Trophoblast cell (in vitro differentiated cells and primary cell): Measurements from ENCODE around the gene SMARCD1.

Experiments
- DNase-seq, 2 donors: peaks; one replicate each; pipeline ENCODE4 v3.0.0-alpha.2; 2016
- H2AFZ ChIP-seq: 2 replicates; pipeline ENCODE4 v1.6.1; 2013; ENCODE audit warnings: low read length, moderate library complexity, mild to moderate bottlenecking; ENCODE audit not compliant: insufficient read depth, poor library complexity
- H2AK5ac ChIP-seq: 2 replicates; pipeline ENCODE4 v1.6.1; 2013; ENCODE audit warnings: mild to moderate bottlenecking, low read length
- H2BK120ac ChIP-seq: 2 replicates; pipeline ENCODE4 v1.6.1; 2013; ENCODE audit warnings: low read length, mild to moderate bottlenecking, moderate library complexity; ENCODE audit not compliant: insufficient read depth, poor library complexity
- H2BK12ac ChIP-seq: 2 replicates; pipeline ENCODE4 v1.6.1; 2013; ENCODE audit warnings: mild to moderate bottlenecking, low read length, moderate library complexity
- H2BK5ac ChIP-seq: 2 replicates; pipeline ENCODE4 v1.6.1; 2013; ENCODE audit warnings: low read length, low read depth, moderate library complexity, mild to moderate bottlenecking; ENCODE audit not compliant: poor library complexity
- H3K14ac ChIP-seq: 2 replicates; pipeline ENCODE4 v1.6.1; 2013; ENCODE audit warnings: mild to moderate bottlenecking, low read length
- H3K18ac ChIP-seq: 2 replicates; pipeline ENCODE4 v1.6.1; 2013; ENCODE audit warnings: mild to moderate bottlenecking, low read length
- H3K23ac ChIP-seq: 2 replicates; pipeline ENCODE4 v1.6.1; 2013; ENCODE audit warnings: low read length
- H3K27ac ChIP-seq: 2 replicates; pipeline ENCODE4 v1.5.1; 2013; ENCODE audit warnings: low read depth, mild to moderate bottlenecking, inconsistent platforms, low read length, moderate library complexity
- H3K27me3 ChIP-seq: 2 replicates; pipeline ENCODE4 v1.6.1; 2013; ENCODE audit warnings: inconsistent platforms, mild to moderate bottlenecking, low read length, moderate library complexity; ENCODE audit not compliant: insufficient read depth
- H3K36me3 ChIP-seq, 2 experiments: 1 replicate in 1 of 2; 2 replicates in 1 of 2; pipeline ENCODE4 v1.6.1; 2013; ENCODE audit warnings: low read length in 2 of 2, mild to moderate bottlenecking in 2 of 2, moderate library complexity in 1 of 2; ENCODE audit not compliant: insufficient read depth in 2 of 2, control insufficient read depth in 1 of 2
- H3K4ac ChIP-seq: 2 replicates; pipeline ENCODE4 v1.6.1; 2013; ENCODE audit warnings: low read depth, mild to moderate bottlenecking, low read length, moderate library complexity
- H3K4me1 ChIP-seq, 2 experiments: 1 replicate in 1 of 2; 2 replicates in 1 of 2; pipeline ENCODE4 v1.6.1; 2013; ENCODE audit warnings: low read length in 2 of 2, mild to moderate bottlenecking in 2 of 2, moderate library complexity in 1 of 2; ENCODE audit not compliant: insufficient read depth in 2 of 2, control insufficient read depth in 1 of 2
- H3K4me2 ChIP-seq: 2 replicates; pipeline ENCODE4 v1.6.1; 2013; ENCODE audit warnings: inconsistent platforms, mild to moderate bottlenecking, low read length, moderate library complexity
- H3K4me3 ChIP-seq: 2 replicates; pipeline ENCODE4 v1.5.1; 2013; ENCODE audit warnings: mild to moderate bottlenecking, low read depth, low read length, inconsistent platforms
- H3K79me1 ChIP-seq: one replicate; pipeline ENCODE4 v1.6.1; 2013; ENCODE audit warnings: low read length
- H3K79me2 ChIP-seq: 2 replicates; pipeline ENCODE4 v1.6.1; 2013; ENCODE audit warnings: low read length, mild to moderate bottlenecking; ENCODE audit not compliant: control insufficient read depth, insufficient read depth, poor library complexity
- H3K9ac ChIP-seq: 2 replicates; pipeline ENCODE4 v1.6.1; 2013; ENCODE audit warnings: mild to moderate bottlenecking, low read length
- H3K9me3 ChIP-seq: 2 replicates; pipeline ENCODE4 v1.6.1; 2013; ENCODE audit warnings: low read depth, mild to moderate bottlenecking, control low read depth, inconsistent platforms, low read length; ENCODE audit not compliant: insufficient read depth
- H4K12ac ChIP-seq: 2 replicates; pipeline ENCODE4 v1.6.1; 2013; ENCODE audit warnings: low read depth, mild to moderate bottlenecking, low read length, moderate library complexity
- H4K8ac ChIP-seq: 2 replicates; pipeline ENCODE4 v1.6.1; 2013; ENCODE audit warnings: low read depth, mild to moderate bottlenecking, low read length, moderate library complexity
- H4K91ac ChIP-seq: one replicate; pipeline ENCODE4 v1.6.1; 2013; ENCODE audit warnings: low read depth, mild to moderate bottlenecking, low read length, moderate library complexity
- WGBS: extraction: QIAGEN DNeasy Blood & Tissue Kit; methylation state at CpG from one replicate; pipeline ENCODE4 v1.1.7; 2013; ENCODE audit warnings: missing lambda C conversion rate; ENCODE audit not compliant: insufficient read length, insufficient coverage; ENCODE audit errors: extremely low coverage; 5-methylcytosine and 5-hydroxymethylcytosine counted together

The SMARCD1 gene

GRCh38 chr12:50110127-50110761 lies 25.1 kb downstream of the SMARCD1 start:
- no peak for DNase-seq
- no peaks in the 10 kb centered on the region for H3K36me3 ChIP-seq
- peak overlapping the region; percentile 15 for H2BK12ac ChIP-seq
- H4K91ac ChIP-seq: peak overlapping the region; percentile 34
- no peak overlapping the region for H3K4me3 ChIP-seq
- no peak overlapping the region for H3K4me2 ChIP-seq
- WGBS: no CpG with 5 or more reads among the region's 8 CpGs
- H3K9me3 ChIP-seq: no peaks in the 10 kb centered on the region
- H2AFZ ChIP-seq: peak overlapping the region; percentile 26
- H4K12ac ChIP-seq: no peak overlapping the region
- no peak overlapping the region for H3K23ac ChIP-seq
- no peak overlapping the region for H3K14ac ChIP-seq
- H2BK5ac ChIP-seq: no peak overlapping the region
- H3K79me2 ChIP-seq: no peaks in the 10 kb centered on the region
- no peaks in the 10 kb centered on the region for H3K27me3 ChIP-seq
- H2BK120ac ChIP-seq: no peak overlapping the region
- peaks cover 5% of the 10 kb centered on the region for H3K79me1 ChIP-seq
- no peak overlapping the region for H3K27ac ChIP-seq
- peaks cover 12 to 14% of the 10 kb centered on the region in 2 experiments for H3K4me1 ChIP-seq
- H3K4ac ChIP-seq: no peak overlapping the region
- no peak overlapping the region for H3K9ac ChIP-seq
- no peak overlapping the region for H4K8ac ChIP-seq
- H3K18ac ChIP-seq: no peak overlapping the region
- no peak overlapping the region for H2AK5ac ChIP-seq

GRCh38 chr12:50110762-50111351 lies 25.7 kb downstream of the SMARCD1 start:
- Histone ChIP-seq H3K18ac (no peak overlapping the region), H3K14ac (no peak overlapping the region), H3K27me3 (no peaks in the 10 kb centered on the region), H3K4me3 (no peak overlapping the region), H3K4me2 (peak overlapping the region; percentile 92), H2BK12ac (no peak overlapping the region), H2BK120ac (no peak overlapping the region), H3K79me1 (peaks cover 5% of the 10 kb centered on the region), H3K79me2 (no peaks in the 10 kb centered on the region), H3K23ac (no peak overlapping the region), H3K27ac (no peak overlapping the region), H2AFZ (peak overlapping the region; percentile 26), H4K91ac (no peak overlapping the region), H2AK5ac (no peak overlapping the region), H2BK5ac (no peak overlapping the region), H3K9ac (no peak overlapping the region), H3K36me3 (peaks cover 0 to 2% of the 10 kb centered on the region in 2 experiments), H3K4ac (no peak overlapping the region), H4K12ac (no peak overlapping the region), H3K4me1 (peaks cover 12 to 14% of the 10 kb centered on the region in 2 experiments), H4K8ac (peak overlapping the region; percentile 15), H3K9me3 (no peaks in the 10 kb centered on the region)
- no CpG with 5 or more reads among the region's 7 CpGs for WGBS
- DNase-seq: peak in 1 of 2 donors; percentile 6

- WGBS: no CpG with 5 or more reads among the region's 19 CpGs
- Histone ChIP-seq H3K27ac (no peak overlapping the region), H4K91ac (no peak overlapping the region), H2AFZ (no peak overlapping the region), H3K79me2 (no peaks in the 10 kb centered on the region), H4K12ac (no peak overlapping the region), H3K27me3 (no peaks in the 10 kb centered on the region), H3K36me3 (peaks cover 0 to 2% of the 10 kb centered on the region in 2 experiments), H2BK120ac (no peak overlapping the region), H3K9ac (no peak overlapping the region), H3K4me2 (peak overlapping the region; percentile 92), H3K4me1 (peaks cover 12 to 14% of the 10 kb centered on the region in 2 experiments), H2BK5ac (no peak overlapping the region), H3K79me1 (peaks cover 5% of the 10 kb centered on the region), H2AK5ac (no peak overlapping the region), H3K23ac (no peak overlapping the region), H3K9me3 (no peaks in the 10 kb centered on the region), H3K4me3 (no peak overlapping the region), H4K8ac (no peak overlapping the region), H3K14ac (no peak overlapping the region), H3K18ac (no peak overlapping the region), H3K4ac (no peak overlapping the region), H2BK12ac (no peak overlapping the region)
- no peak for DNase-seq
These were observed 26.2 kb downstream of the SMARCD1 start for GRCh38 chr12:50111395-50111692.

- WGBS: no CpG with 5 or more reads among the region's 59 CpGs
- peak; percentile 100 for DNase-seq
These were observed 26.7 kb downstream of the SMARCD1 start, which contains the start of gene COX14 for GRCh38 chr12:50111693-50112455. TSS of gene COX14 (plus strand) at chr12:50112236. CDS start at chr12:50120044, 7,808 bp downstream.

More at GRCh38 chr12:50111693-50112455, 26.7 kb downstream of the SMARCD1 start, which contains the start of gene COX14:
- Histone ChIP-seq H3K27me3 (no peaks in the 10 kb centered on the region), H3K4me1 (peaks cover 12 to 14% of the 10 kb centered on the region in 2 experiments), H2BK120ac (no peak within 1 kb of the TSS), H2BK12ac (no peak within 1 kb of the TSS), H3K18ac (peak within 1 kb of the TSS; percentile 10), H3K4me3 (peak within 1 kb of the TSS; percentile 98), H4K91ac (peak within 1 kb of the TSS; percentile 33), H3K79me1 (peaks cover 5% of the 10 kb centered on the region), H3K14ac (peak within 1 kb of the TSS; percentile 60), H3K9me3 (no peaks in the 10 kb centered on the region), H3K4ac (no peak within 1 kb of the TSS), H4K8ac (peak within 1 kb of the TSS; percentile 78), H2AFZ (peak within 1 kb of the TSS; percentile 27), H3K36me3 (peaks cover 0 to 2% of the 10 kb centered on the region in 2 experiments), H3K27ac (peak within 1 kb of the TSS; percentile 58), H4K12ac (peak within 1 kb of the TSS; percentile 55), H2AK5ac (peak within 1 kb of the TSS; percentile 36), H3K4me2 (peak within 1 kb of the TSS; percentile 92), H3K79me2 (no peaks in the 10 kb centered on the region), H2BK5ac (no peak within 1 kb of the TSS), H3K23ac (peak within 1 kb of the TSS; percentile 22), H3K9ac (peak within 1 kb of the TSS; percentile 77)
